ENCODE data around the gene WWOX. TPM values are rescaled to one million over a fixed set of nuclear protein-coding genes. Genes with fewer than 3 reads are reported as not detected.

WWOX gene
- total and polyA plus RNA-seq, 2 of the 8 experiments (the other 6 are each of a cell fraction or from before 2014, with no cell fraction given): 5.4 to 16.7 TPM

DNA sequence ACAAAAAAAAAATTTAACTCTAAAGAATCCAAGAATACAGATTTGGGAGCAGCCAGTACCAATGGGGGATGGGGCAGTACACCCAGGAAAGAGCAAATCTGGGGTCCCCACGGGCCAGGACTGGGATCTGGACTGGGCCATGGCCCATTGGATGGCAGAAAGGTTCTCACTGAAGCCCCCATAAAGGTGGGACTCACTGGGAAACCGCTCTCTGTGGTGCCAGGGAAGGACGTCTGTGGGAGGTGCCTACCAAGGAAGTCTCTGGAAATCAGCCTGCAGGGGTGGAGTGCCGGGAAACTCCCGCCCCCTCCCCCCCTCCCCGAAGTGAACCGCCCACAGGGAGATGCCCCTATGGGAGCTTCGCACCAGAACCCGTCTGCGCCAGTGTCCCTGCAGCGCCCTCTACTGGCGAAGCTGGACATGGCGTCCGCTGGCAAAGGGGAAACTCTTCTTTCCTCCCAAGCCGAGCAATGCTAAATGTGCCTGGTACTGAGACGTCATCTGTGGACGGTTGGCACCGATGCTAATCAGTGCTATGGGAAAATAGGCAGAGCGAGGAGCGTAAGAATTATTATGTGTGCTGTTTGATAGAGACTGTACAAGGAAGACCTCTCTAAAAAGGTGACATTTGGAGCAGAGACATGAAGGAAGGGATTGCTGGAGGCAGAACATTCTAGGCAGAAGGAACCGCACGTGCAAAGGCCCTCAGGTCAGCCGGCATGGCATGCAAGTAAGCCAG, 671.1 kb downstream of the WWOX start:
- H2AK5ac ChIP-seq (ENCODE audit: low read depth, low read length): no peak overlapping the region
- H3K56ac ChIP-seq (replicated peaks; ENCODE audit: insufficient read length, low read depth, low read length): no peak overlapping the region
- H3K23ac ChIP-seq (ENCODE audit: insufficient read length): no peak overlapping the region
- no peaks in the 10 kb centered on the region for H3K9me3 ChIP-seq (ENCODE audit: insufficient read depth in 2 of 2, low read depth in 1 of 2, low read length in 1 of 2)
- no peak overlapping the region for H2BK20ac ChIP-seq (ENCODE audit: low read length)
- peak overlapping the region; percentile 32 for H4K91ac ChIP-seq (replicated peaks; ENCODE audit: insufficient read length, low read length)
- H3K4me3 ChIP-seq (ENCODE audit: extremely low read depth in 1 of 4, insufficient read depth in 2 of 4, low read depth in 3 of 4, low read length in 4 of 4): no peak overlapping the region
- no peak overlapping the region for H3K4ac ChIP-seq (replicated peaks; ENCODE audit: insufficient read length, low read depth, low read length)
- no peaks in the 10 kb centered on the region for H3K79me1 ChIP-seq (ENCODE audit: low read depth, low read length)
- H4K20me1 ChIP-seq (replicated peaks in 1 of 2; ENCODE audit: control insufficient read depth in 1 of 2, insufficient read depth in 2 of 2, low read length in 2 of 2): no peaks in the 10 kb centered on the region
- no peak overlapping the region for H2BK120ac ChIP-seq (replicated peaks; ENCODE audit: low read depth, low read length)
- H2BK5ac ChIP-seq (ENCODE audit: low read depth, low read length): no peak overlapping the region
- H4K8ac ChIP-seq (ENCODE audit: extremely low read depth, insufficient read depth, low read length): peak overlapping the region; percentile 70; the same call in 1 of the 2 replicates
- H2BK12ac ChIP-seq (ENCODE audit: low read depth, low read length): peak overlapping the region; percentile 65; the same call in 1 of the 2 replicates
- WGBS, 2 experiments (ENCODE audit: extremely low coverage in 1 of 2, insufficient coverage in 1 of 2, insufficient read length in 1 of 2, insufficient replicate concordance in 2 of 2, low coverage in 1 of 2, low lambda C conversion rate in 2 of 2, missing lambda C conversion rate in 1 of 2): 36% methylated on average over 21 of the region's 23 CpGs; no CpG with 5 or more reads in 1 of the 2 experiments
- DNase-seq (ENCODE audit: low read depth in 1 of 2, low spot score in 2 of 2): peak; percentile 77 to 95
- H3K79me2 ChIP-seq (ENCODE audit: control insufficient read depth in 1 of 2, insufficient read depth in 2 of 2, low read length in 2 of 2): no peaks in the 10 kb centered on the region
- no peak for FAIRE-seq
- H3K23me2 ChIP-seq (ENCODE audit: low read depth, low read length): no peaks in the 10 kb centered on the region
- no peak overlapping the region for H3K14ac ChIP-seq (ENCODE audit: insufficient read length)
- no peaks in the 10 kb centered on the region for H3K27me3 ChIP-seq (replicated peaks in 1 of 4; ENCODE audit: control insufficient read depth in 3 of 4, extremely low read depth in 1 of 4, insufficient read depth in 3 of 4, low read length in 3 of 4)
- no peak overlapping the region for H3K9ac ChIP-seq (replicated peaks in 1 of 4; ENCODE audit: extremely low read depth in 1 of 4, low read depth in 3 of 4, low read length in 3 of 4)
- no peak overlapping the region for H3K4me2 ChIP-seq (ENCODE audit: insufficient read depth in 1 of 2, low read depth in 2 of 2, low read length in 2 of 2)
- no peak overlapping the region for H3K27ac ChIP-seq (ENCODE audit: low read depth, low read length)
- TF ChIP-seq, protein P1, sequence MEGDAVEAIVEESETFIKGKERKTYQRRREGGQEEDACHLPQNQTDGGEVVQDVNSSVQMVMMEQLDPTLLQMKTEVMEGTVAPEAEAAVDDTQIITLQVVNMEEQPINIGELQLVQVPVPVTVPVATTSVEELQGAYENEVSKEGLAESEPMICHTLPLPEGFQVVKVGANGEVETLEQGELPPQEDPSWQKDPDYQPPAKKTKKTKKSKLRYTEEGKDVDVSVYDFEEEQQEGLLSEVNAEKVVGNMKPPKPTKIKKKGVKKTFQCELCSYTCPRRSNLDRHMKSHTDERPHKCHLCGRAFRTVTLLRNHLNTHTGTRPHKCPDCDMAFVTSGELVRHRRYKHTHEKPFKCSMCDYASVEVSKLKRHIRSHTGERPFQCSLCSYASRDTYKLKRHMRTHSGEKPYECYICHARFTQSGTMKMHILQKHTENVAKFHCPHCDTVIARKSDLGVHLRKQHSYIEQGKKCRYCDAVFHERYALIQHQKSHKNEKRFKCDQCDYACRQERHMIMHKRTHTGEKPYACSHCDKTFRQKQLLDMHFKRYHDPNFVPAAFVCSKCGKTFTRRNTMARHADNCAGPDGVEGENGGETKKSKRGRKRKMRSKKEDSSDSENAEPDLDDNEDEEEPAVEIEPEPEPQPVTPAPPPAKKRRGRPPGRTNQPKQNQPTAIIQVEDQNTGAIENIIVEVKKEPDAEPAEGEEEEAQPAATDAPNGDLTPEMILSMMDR (IDR thresholded peaks at IDR 0.05; ENCODE audit: control extremely low read depth in 1 of 3, insufficient read depth in 1 of 3, low read depth in 1 of 3, low read length in 3 of 3): peak; percentile 86 to 93 (median 88)
- TF ChIP-seq YY1 (IDR thresholded peaks at IDR 0.05; ENCODE audit: low read depth, low read length) (peak; percentile 58; the same call in 1 of the 2 replicates), SP1 (IDR thresholded peaks at IDR 0.05; ENCODE audit: low read depth, low read length) (0 out of 2 replicates have a peak, but pooled peaks have one; percentile 36), RAD21 (IDR thresholded peaks at IDR 0.05 in 1 of 2, conservative IDR thresholded peaks at IDR 0.05 in 1 of 2; ENCODE audit: low read depth in 2 of 2, low read length in 2 of 2) (peak; percentile 86 to 92), JUND (IDR thresholded peaks at IDR 0.05; ENCODE audit: low read length) (no peak), EGR1 (IDR thresholded peaks at IDR 0.05; ENCODE audit: borderline replicate concordance, low read depth, low read length) (peak; percentile 66; the same call in 1 of the 2 replicates), CREB1 (IDR thresholded peaks at IDR 0.05) (peak; percentile 26; the same call in 1 of the 2 replicates)
- TF ChIP-seq, protein P2, sequence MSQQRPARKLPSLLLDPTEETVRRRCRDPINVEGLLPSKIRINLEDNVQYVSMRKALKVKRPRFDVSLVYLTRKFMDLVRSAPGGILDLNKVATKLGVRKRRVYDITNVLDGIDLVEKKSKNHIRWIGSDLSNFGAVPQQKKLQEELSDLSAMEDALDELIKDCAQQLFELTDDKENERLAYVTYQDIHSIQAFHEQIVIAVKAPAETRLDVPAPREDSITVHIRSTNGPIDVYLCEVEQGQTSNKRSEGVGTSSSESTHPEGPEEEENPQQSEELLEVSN (IDR thresholded peaks at IDR 0.05): no peak
- ChIA-PET CTCF (ENCODE audit: partially characterized antibody) (interaction anchor here (0.6 to 2.6 kb wide), 17 partner anchors 9 to 1058 kb away, joined by 3 to 12 read pairs (median 3); no protein-coding TSS in a partner anchor), POLR2A (ENCODE audit: partially characterized antibody) (no interaction called here)
- no peak overlapping the region for H2AFZ ChIP-seq (ENCODE audit: low read length)
- no peaks in the 10 kb centered on the region for H3K36me3 ChIP-seq (ENCODE audit: control insufficient read depth in 2 of 4, insufficient read depth in 4 of 4, low read length in 3 of 4)
- H3K4me1 ChIP-seq (replicated peaks in 1 of 4; ENCODE audit: control insufficient read depth in 3 of 4, insufficient read depth in 4 of 4, low read length in 3 of 4): no peaks in the 10 kb centered on the region
- no peak overlapping the region; the same call in 1 of the 2 replicates for H3K18ac ChIP-seq (ENCODE audit: extremely low read depth, low read length)
- H4K5ac ChIP-seq (ENCODE audit: insufficient read length, low read depth, low read length): peak overlapping the region; percentile 39
- H2BK15ac ChIP-seq (ENCODE audit: low read length): no peak overlapping the region; the same call in 1 of the 2 replicates

All from H1 (cell line).